GM12878 (cell line): Measurements from ENCODE around the gene CCDC187. TPM values are rescaled to one million over a fixed set of nuclear protein-coding genes. Genes with fewer than 3 reads are reported as not detected.

Experiments
- ATAC-seq: fragments of 200-7000 bp; cut with Tn5 transposase; 3 replicates; pipeline ENCODE4 v1.9.1; 2020; ENCODE audit warnings: mild to moderate bottlenecking, moderate library complexity
- BruUV-seq: library from RNA; stranded (reverse); fragments of 400-500 nt; replicated peaks from 2 replicates; lab custom pipeline; 2021; lab: Mats Ljungman, UMichigan
- CTCF ChIA-PET: fragments of 300-600 bp; sonication (Branson Sonifier 250); formaldehyde crosslinking; extraction: SDS; loops from one replicate; lab custom pipeline; 2021; ENCODE audit warnings: inconsistent platforms; lab: Yijun Ruan, JAX
- POLR2A ChIA-PET: fragments of 350-600 bp; formaldehyde crosslinking; extraction: SDS; loops from one replicate; lab custom pipeline; 2021; ENCODE audit warnings: inconsistent platforms; lab: Charles Lee
- RAD21 ChIA-PET: fragments of 300-600 bp; sonication (Branson Sonifier 250); formaldehyde crosslinking; loops from one replicate; lab custom pipeline; 2023; ENCODE audit warnings: antibody characterized with exemption; ENCODE audit not compliant: unreplicated experiment; lab: Charles Lee
- SMC1A ChIA-PET: fragments of 300-600 bp; sonication (Branson Sonifier 250); formaldehyde crosslinking; loops from one replicate; lab custom pipeline; 2023; ENCODE audit not compliant: unreplicated experiment, uncharacterized antibody; lab: Charles Lee
- DNase-seq: peaks from one replicate; pipeline ENCODE4 v3.0.0-alpha.2; 2011; ENCODE audit warnings: low read depth, low spot score
- FAIRE-seq: peaks from 3 replicates; lab custom pipeline; 2011; peaks lifted over from hg19 to GRCh38; lab: Jason Lieb, UNC
- H2AFZ ChIP-seq: 2 replicates; pipeline ENCODE4 v1.6.0; 2011; ENCODE audit warnings: low read depth, low read length, control low read depth; ENCODE audit not compliant: control insufficient read depth
- H3K27ac ChIP-seq: 2 replicates; pipeline ENCODE4 v1.5.1; 2011; ENCODE audit warnings: control low read depth; ENCODE audit not compliant: control insufficient read depth, insufficient read depth
- H3K27me3 ChIP-seq, 2 experiments: replicated peaks in 1 of 2; 2 replicates each; pipeline versions ENCODE4 v1.6.0 to v1.6.1; 2011; ENCODE audit warnings: low read length in 1 of 2; ENCODE audit not compliant: control insufficient read depth in 2 of 2, insufficient read depth in 2 of 2
- H3K36me3 ChIP-seq, 2 experiments: 2 replicates each; pipeline ENCODE4 v1.5.1; 2011; ENCODE audit warnings: low read length in 1 of 2; ENCODE audit not compliant: control insufficient read depth in 2 of 2, insufficient read depth in 2 of 2
- H3K4me1 ChIP-seq: 2 replicates; pipeline ENCODE4 v1.6.1; 2011; ENCODE audit warnings: mild to moderate bottlenecking, low read length, moderate library complexity, mixed read lengths; ENCODE audit not compliant: control insufficient read depth, insufficient read depth
- H3K4me2 ChIP-seq: 2 replicates; pipeline ENCODE4 v1.6.0; 2011; ENCODE audit warnings: control low read depth; ENCODE audit not compliant: control insufficient read depth, insufficient read depth
- H3K4me3 ChIP-seq: fragments of 200-600 bp; sonication (generic); 2 replicates; pipeline ENCODE4 v1.5.1; 2016
- H3K79me2 ChIP-seq: 2 replicates; pipeline ENCODE4 v1.6.0; 2011; ENCODE audit warnings: low read length; ENCODE audit not compliant: control insufficient read depth, insufficient read depth
- H3K9ac ChIP-seq: 2 replicates; pipeline ENCODE4 v1.8.0; 2011; ENCODE audit warnings: low read length, control low read depth, mixed read lengths; ENCODE audit not compliant: control insufficient read depth, insufficient read depth
- H3K9me3 ChIP-seq: replicated peaks from 3 replicates; pipeline ENCODE4 v1.5.1; 2011; ENCODE audit warnings: mild to moderate bottlenecking, low read length; ENCODE audit not compliant: control insufficient read depth, insufficient read depth
- H4K20me1 ChIP-seq: 2 replicates; pipeline ENCODE4 v1.6.0; 2011; ENCODE audit not compliant: control insufficient read depth, insufficient read depth
- BCL11A ChIP-seq: IDR thresholded peaks from 2 replicates; pipeline ENCODE4 v1.6.1; 2011; ENCODE audit warnings: low read depth, low read length
- ESRRA ChIP-seq: IDR thresholded peaks from 2 replicates; pipeline ENCODE4 v1.6.1; 2012; ENCODE audit warnings: mild to moderate bottlenecking, low read length, improper control_type of control experiment
- NRF1 ChIP-seq: conservative IDR thresholded peaks from 2 replicates; pipeline ENCODE4 v1.6.1; 2011; ENCODE audit warnings: mild to moderate bottlenecking, low read depth, low read length, improper control_type of control experiment
- POLR2A ChIP-seq: IDR thresholded peaks from 2 replicates; pipeline ENCODE4 v1.6.1; 2011; ENCODE audit warnings: low read depth, mild to moderate bottlenecking, low read length
- RFX5 ChIP-seq: IDR thresholded peaks from 2 replicates; pipeline ENCODE4 v1.6.1; 2011; ENCODE audit warnings: low read depth, low read length, improper control_type of control experiment
- SMARCA5 ChIP-seq: fragments of 450-650 bp; IDR thresholded peaks from 2 replicates; pipeline ENCODE4 v1.6.1; 2017; ENCODE audit warnings: mild to moderate bottlenecking
- SREBF1 ChIP-seq: IDR thresholded peaks from 2 replicates; pipeline ENCODE4 v1.6.1; 2012; ENCODE audit warnings: mild to moderate bottlenecking, low read length
- SUZ12 ChIP-seq: fragments of 200-600 bp; sonication (generic); IDR thresholded peaks from one replicate; pipeline ENCODE4 v1.6.1; 2018; ENCODE audit warnings: antibody characterized with exemption, mild to moderate bottlenecking; ENCODE audit not compliant: unreplicated experiment
- WGBS: methylation state at CpG from one replicate; pipeline ENCODE4 v1.1.6; 2016; ENCODE audit warnings: low lambda C conversion rate; ENCODE audit not compliant: insufficient replicate concordance, insufficient coverage; ENCODE audit errors: missing lambda C conversion rate; 5-methylcytosine and 5-hydroxymethylcytosine counted together
- in situ Hi-C: fragments of 300-500 bp; cut with MboI; formaldehyde crosslinking; loops from 9 replicates; pipeline ENCODE4 v1.14.3; 2018; ENCODE audit warnings: mixed read lengths
- intact Hi-C: fragments of 100-400 bp; cut with micrococcal nuclease; formaldehyde crosslinking; loops from one replicate; pipeline ENCODE4 v1.14.2; 2022; ENCODE audit not compliant: unreplicated experiment
- polyA plus RNA-seq, 11 experiments: library from polyadenylated mRNA; depleted of rRNA in 4 of 11; unstranded in 6 of 11; stranded (reverse) in 5 of 11; fragments of >200 nt; fragmentation: Nextera tagmentation in 4 of 11; fragmentation: Illumina TruSeq in 1 of 11; extraction: Ambion mirVana in 4 of 11; extraction: Trizol in 1 of 11; gene quantifications; 1 replicate in 1 of 11; 2 replicates in 10 of 11; pipeline versions ENCODE4 v1.2.1 to v1.2.3, GENCODE V29; 2011 to 2016; ENCODE audit warnings: inconsistent platforms in 2 of 11, missing spikeins in 2 of 11, low read depth in 1 of 11
- total RNA-seq, 4 experiments: library from RNA; depleted of rRNA in 3 of 4; stranded (reverse); fragments of >200 nt in 3 of 4; fragmentation: Illumina TruSeq in 1 of 4; extraction: Trizol in 1 of 4; gene quantifications; 2 replicates each; pipeline versions ENCODE4 v1.2.1 to v1.2.3, GENCODE V29; 2013 to 2021

The CCDC187 gene
- total and polyA plus RNA-seq, 10 of the 15 experiments (the other 5 are each of a cell fraction or from before 2014, with no cell fraction given): 0.04 to 0.23 (median 0.04) TPM; not detected in 7

GRCh38 chr9:136261686-136262430, 42.0 kb downstream of the CCDC187 start:
- Histone ChIP-seq H4K20me1 (no peaks in the 10 kb centered on the region), H2AFZ (no peak overlapping the region), H3K4me3 (no peak overlapping the region), H3K9me3 (no peaks in the 10 kb centered on the region), H3K4me1 (no peaks in the 10 kb centered on the region), H3K79me2 (no peaks in the 10 kb centered on the region), H3K9ac (no peak overlapping the region), H3K4me2 (no peak overlapping the region), H3K36me3 (no peaks in the 10 kb centered on the region), H3K27ac (no peak overlapping the region), H3K27me3 (no peaks in the 10 kb centered on the region; a peak in 1 of 4 replicates)
- ChIA-PET SMC1A (no interaction called here), RAD21 (no interaction called here), POLR2A (interaction anchor here (0.7 kb wide), 1 partner anchor 16 kb away, joined by 3 read pairs; no protein-coding TSS in a partner anchor), CTCF (interaction anchor here (1.0 kb wide), 1 partner anchor 37 kb away, joined by 3 read pairs; no protein-coding TSS in a partner anchor)
- WGBS: 41% methylated on average over 27 of the region's 28 CpGs
- ATAC-seq (no peak), FAIRE-seq (no peak), DNase-seq (no peak)
- intact Hi-C loops: no loop called here
- BruUV-seq: no TSS peak
- TF ChIP-seq BCL11A (no peak), ESRRA (no peak), SUZ12 (no peak)
- in situ Hi-C loops: no loop called here

GRCh38 chr9:136260936-136261472, 42.9 kb downstream of the CCDC187 start:
- WGBS: 34% methylated on average over 20 of the region's 20 CpGs
- SMC1A ChIA-PET: no interaction called here
- Histone ChIP-seq H3K36me3 (no peaks in the 10 kb centered on the region), H3K4me3 (no peak overlapping the region), H3K4me1 (no peaks in the 10 kb centered on the region), H3K4me2 (no peak overlapping the region), H3K9me3 (no peaks in the 10 kb centered on the region), H2AFZ (no peak overlapping the region), H3K27me3 (no peaks in the 10 kb centered on the region; a peak in 1 of 4 replicates), H3K79me2 (no peaks in the 10 kb centered on the region), H4K20me1 (no peaks in the 10 kb centered on the region), H3K9ac (no peak overlapping the region), H3K27ac (no peak overlapping the region)
- RAD21 ChIA-PET: no interaction called here
- no TSS peak for BruUV-seq
- CTCF ChIA-PET: interaction anchor here (0.9 kb wide), 1 partner anchor 22 kb away, joined by 4 read pairs; no protein-coding TSS in a partner anchor
- DNase-seq: no peak
- no peak for FAIRE-seq
- no peak for TF ChIP-seq SREBF1
- TF ChIP-seq SMARCA5: no peak
- no peak for TF ChIP-seq NRF1
- no peak for TF ChIP-seq POLR2A
- no peak for TF ChIP-seq RFX5
- intact Hi-C loops: no loop called here
- POLR2A ChIA-PET: interaction anchor here (0.7 kb wide), 1 partner anchor 15 kb away, joined by 3 read pairs; no protein-coding TSS in a partner anchor
- ATAC-seq: no peak
- in situ Hi-C loops: no loop called here
